ENCODE results near the gene SMIM13. TPM values are rescaled to one million over a fixed set of nuclear protein-coding genes. Genes with fewer than 3 reads are reported as not detected.
"Not testable (repeated sequence)": the region's sequence is repeated elsewhere in the genome, so short reads cannot be mapped to it uniquely, and the experiment has no call there.

SMIM13 gene
- total RNA-seq, 1 donor from 2014 or later, result 11.8 TPM

GRCh38 chr6:11115808-11116536, 22.3 kb downstream of the SMIM13 start:
- intact Hi-C loops (cut with micrococcal nuclease), result not testable (repeated sequence)

GRCh38 chr6:11120271-11121005, 26.8 kb downstream of the SMIM13 start:
- intact Hi-C loops (cut with micrococcal nuclease), result no loop called here

DNA sequence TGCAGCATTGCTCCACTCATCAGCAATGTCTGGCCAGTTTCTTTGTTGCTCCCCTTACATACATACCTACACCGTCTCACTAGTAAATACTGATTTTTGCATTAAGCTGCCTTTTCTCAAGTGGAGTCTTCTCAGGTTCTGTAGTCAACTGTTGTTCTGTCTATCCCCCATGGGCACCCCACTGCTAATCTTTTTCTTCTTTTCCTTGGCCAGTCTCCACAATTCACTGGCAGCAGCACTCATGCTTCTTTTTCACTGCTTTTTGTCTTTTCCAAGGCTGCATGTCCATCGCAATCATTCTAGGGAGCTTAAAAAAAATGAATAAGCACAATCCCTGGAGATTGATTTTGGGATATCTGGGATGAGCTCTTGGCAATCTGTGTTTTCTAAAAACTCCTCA, 28.2 kb downstream of the SMIM13 start:
- intact Hi-C loops (cut with micrococcal nuclease), result no loop called here

GRCh38 chr6:11122380-11122779, 28.7 kb downstream of the SMIM13 start:
- intact Hi-C loops (cut with micrococcal nuclease), result no loop called here

GRCh38 chr6:11123978-11124377, 30.3 kb downstream of the SMIM13 start:
- intact Hi-C loops (cut with micrococcal nuclease), result no loop called here

DNA sequence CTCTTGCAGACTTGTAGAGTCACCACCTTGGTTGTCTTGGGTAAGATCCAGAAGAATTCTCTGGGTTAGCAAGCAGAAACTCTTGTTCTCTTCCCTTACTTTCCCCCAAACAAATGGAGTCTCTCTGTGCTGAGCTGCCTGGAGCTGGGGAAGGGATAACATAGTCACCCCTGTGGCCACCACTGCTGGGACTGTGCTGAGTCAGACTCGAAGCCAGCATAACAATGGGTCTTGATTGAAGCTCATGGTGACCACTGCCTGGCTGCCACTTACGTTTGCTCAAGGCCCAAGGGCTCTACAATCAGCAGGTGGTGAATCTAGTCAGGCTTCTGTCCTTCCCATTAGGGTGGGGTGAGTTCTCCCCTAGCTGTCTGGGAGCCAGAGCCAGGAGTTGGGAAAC, 33.2 kb downstream of the SMIM13 start:
- intact Hi-C loops (cut with micrococcal nuclease), result no loop called here

GRCh38 chr6:11128608-11129007, 35.0 kb downstream of the SMIM13 start:
- intact Hi-C loops (cut with micrococcal nuclease), result no loop called here

- intact Hi-C loops (cut with micrococcal nuclease), result no loop called here
Observed at GRCh38 chr6:11129908-11130565, 36.4 kb downstream of the SMIM13 start.

DNA sequence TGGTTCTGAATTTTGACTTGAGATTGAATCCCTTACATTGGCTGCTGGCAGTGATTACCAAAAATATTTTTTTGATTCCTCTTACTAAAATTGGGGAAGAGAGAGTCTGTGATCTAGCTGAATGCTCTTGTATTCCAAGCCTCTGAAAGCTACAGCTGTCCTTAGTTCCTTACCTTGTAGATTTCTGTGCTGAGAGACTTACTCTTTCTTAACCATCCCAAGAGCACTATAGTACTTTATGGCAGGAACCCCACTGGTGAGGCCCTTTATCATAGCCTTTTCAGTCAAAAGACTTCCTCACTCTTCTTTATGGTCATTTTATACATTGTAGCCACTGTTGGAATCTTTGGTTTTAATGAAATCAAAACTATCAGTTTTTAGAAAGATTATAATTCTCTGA, 37.0 kb downstream of the SMIM13 start:
- intact Hi-C loops (cut with micrococcal nuclease), result no loop called here

DNA sequence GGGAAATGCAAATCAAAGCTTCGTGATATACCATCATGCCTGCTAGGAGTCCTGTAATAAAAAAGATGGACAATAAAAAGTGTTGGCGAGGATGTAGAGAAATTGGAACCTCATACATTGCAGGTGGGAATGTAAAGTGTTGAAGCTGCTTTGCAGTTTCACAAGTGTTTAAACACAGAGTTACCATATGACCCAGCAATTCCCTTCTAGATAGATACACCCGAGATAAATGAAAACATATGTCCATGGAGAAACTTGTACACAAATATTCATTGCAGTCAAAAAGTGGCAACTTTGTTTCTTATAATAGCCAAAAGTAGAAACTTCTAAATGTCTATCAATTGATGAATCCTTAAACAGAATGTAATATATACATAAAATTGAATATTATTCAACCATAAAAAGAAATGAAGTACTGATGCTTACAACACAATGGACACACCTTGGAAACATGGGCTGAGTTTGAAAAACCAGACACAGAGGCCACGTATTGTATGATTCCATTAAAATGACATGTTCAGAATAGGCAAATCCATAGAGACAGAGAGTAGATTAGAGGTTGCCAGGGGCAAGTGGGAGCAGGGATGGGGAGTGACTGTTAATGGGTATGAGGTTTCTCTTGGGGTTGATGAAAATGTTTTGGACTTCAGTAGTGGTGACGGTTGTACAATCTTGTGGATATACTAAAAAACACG, 38.7 kb downstream of the SMIM13 start:
- intact Hi-C loops (cut with micrococcal nuclease), result no loop called here

GRCh38 chr6:11133281-11133680, 39.6 kb downstream of the SMIM13 start:
- intact Hi-C loops (cut with micrococcal nuclease), result no loop called here

DNA sequence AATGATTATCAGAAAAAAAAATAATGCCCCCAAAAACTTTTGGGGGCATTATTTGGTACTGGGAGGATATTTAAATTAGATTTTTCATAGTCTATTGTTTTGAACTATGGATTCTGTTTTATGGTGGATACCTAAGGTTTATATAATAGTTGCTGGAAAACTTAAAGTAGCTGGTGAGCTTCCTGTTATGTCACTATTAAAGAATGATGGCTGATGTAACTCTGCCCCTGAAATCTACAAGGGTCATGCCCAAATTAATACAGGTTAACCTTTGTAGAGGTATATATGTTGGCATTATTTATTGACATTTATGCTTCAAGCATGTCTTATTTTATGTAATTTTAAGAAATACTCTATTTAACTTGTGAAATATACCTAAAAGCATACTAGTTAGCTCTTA, 43.2 kb downstream of the SMIM13 start:
- intact Hi-C loops (cut with micrococcal nuclease), result no loop called here

GRCh38 chr6:11139051-11139960, 45.7 kb downstream of the SMIM13 start:
- intact Hi-C loops (cut with micrococcal nuclease), result no loop called here

- intact Hi-C loops (cut with micrococcal nuclease), result loop anchor here (10.0 kb wide), 1 partner anchor 185 kb away; no protein-coding TSS in a partner anchor
Observed at GRCh38 chr6:11140056-11140455, 46.4 kb downstream of the SMIM13 start.

GRCh38 chr6:11141295-11141694, 47.7 kb downstream of the SMIM13 start:
- intact Hi-C loops (cut with micrococcal nuclease), result loop anchor here (10.0 kb wide), 1 partner anchor 186 kb away; no protein-coding TSS in a partner anchor

DNA sequence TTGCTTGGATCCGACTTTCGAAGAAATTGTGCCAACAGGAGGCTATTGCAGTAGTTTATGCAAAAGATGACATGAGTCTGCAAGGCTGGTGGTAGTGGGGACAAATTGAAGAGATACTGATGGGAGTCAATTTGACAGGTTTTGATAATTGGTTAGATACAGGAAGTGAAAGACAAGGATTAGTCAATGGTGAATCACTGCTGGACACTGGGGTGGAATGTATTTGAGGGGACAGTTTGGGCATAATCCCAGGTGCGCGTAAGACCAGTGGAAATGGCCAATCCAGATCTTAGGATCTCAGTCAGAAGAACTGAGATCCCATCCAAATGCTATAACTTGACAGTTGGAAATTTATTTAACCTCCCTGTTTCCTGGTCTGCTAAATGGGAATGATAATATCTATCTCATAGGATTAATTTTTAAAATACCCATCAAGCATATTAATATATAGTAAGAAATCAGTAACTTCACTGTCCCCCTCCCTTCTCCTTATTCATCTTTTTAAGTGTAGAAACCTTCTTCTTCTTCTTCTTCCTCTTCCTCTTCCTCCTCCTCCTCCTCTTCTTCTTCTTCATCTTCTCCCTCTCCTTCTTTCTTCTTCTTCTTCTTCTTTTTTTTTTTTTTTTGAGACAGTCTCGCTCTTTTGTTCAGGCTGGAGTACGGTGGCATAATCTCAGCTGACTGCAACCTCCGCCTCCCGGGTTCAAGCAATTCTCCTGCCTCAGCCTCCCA, 48.8 kb downstream of the SMIM13 start:
- intact Hi-C loops (cut with micrococcal nuclease), result loop anchor here (10.0 kb wide), 1 partner anchor 188 kb away; no protein-coding TSS in a partner anchor

GRCh38 chr6:11143394-11144371, 50.0 kb downstream of the SMIM13 start:
- intact Hi-C loops (cut with micrococcal nuclease), result loop anchor here (1.0 to 10.0 kb wide), 8 partner anchors 29 to 432 kb away; partner anchors contain the start of genes NEDD9 and SMIM13

DNA sequence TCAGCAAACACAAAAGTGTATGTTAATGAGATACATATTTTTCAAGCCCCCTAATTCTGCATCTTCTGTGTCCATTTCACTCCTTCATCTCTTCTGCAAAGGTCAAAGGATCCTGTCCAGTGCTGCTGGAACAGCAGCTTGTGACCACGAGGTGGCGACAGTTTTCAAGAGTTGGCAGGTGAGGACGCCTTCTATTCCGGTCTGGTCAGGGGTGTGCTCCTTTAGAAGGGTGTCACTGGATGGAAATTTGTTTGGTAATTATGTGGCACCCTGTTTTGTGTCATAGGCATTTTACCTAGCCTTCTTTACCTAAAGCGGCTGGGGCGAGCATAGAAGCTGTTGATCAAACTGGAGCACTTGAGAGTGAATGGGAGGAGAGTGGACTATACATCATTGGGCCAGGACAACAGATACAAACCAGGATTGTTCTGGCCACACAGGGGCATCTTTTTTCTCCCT, 50.8 kb downstream of the SMIM13 start:
- intact Hi-C loops (cut with micrococcal nuclease), result loop anchor here (1.0 to 10.0 kb wide), 8 partner anchors 28 to 431 kb away; partner anchors contain the start of genes NEDD9 and SMIM13
